Measurements from ENCODE around the gene ZNF236. TPM values are rescaled to one million over a fixed set of nuclear protein-coding genes. Genes with fewer than 3 reads are reported as not detected.

Gene ZNF236
- polyA plus RNA-seq, 1 donor from 2014 or later = 7.7 TPM

DNA sequence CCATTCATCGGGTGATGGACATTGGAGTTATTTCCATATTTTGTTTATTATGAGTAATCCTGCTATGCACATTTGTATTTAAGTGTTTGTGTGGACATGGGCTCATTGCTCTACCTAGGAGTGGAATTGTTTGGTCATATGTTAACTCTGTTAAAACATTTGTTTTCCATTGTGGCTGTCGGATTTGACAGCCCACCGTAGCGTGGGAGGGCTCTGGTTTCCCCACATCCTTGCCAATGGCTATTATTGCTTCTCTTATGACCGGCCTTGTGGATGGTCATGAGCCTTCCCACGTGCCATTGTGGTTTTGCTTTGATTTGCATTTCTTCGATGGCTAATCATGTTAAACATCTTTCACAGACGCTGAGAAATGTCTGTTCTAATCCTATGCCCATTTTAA is 92.0 kb downstream of the ZNF236 start:
- no peak overlapping the region for H3K4me2 ChIP-seq (ENCODE audit: low read length)
- H3K9ac ChIP-seq (ENCODE audit: low read length) = no peak overlapping the region
- H2AFZ ChIP-seq (ENCODE audit: low read depth, low read length) = no peak overlapping the region
- peaks cover 11% of the 10 kb centered on the region for H3K36me3 ChIP-seq (ENCODE audit: insufficient read depth, low read length)
- H3K79me2 ChIP-seq (replicated peaks; ENCODE audit: insufficient read depth, low read length) = no peaks in the 10 kb centered on the region
- no peaks in the 10 kb centered on the region for H3K9me2 ChIP-seq (ENCODE audit: insufficient read depth, low read length)
- no peak overlapping the region for H3K4me3 ChIP-seq (ENCODE audit: low read length)
- H3K27ac ChIP-seq (ENCODE audit: low read length) = no peak overlapping the region
- no peaks in the 10 kb centered on the region for H3F3A ChIP-seq (ENCODE audit: insufficient read depth, low read length, poor library complexity, severe bottlenecking)
- H3K27me3 ChIP-seq (ENCODE audit: insufficient read depth, low read depth, low read length) = no peaks in the 10 kb centered on the region
- H4K20me1 ChIP-seq (ENCODE audit: insufficient read depth) = no peaks in the 10 kb centered on the region
- H3K9me3 ChIP-seq (ENCODE audit: low read length) = no peaks in the 10 kb centered on the region
- no peak for TF ChIP-seq POLR2AphosphoS5 (IDR thresholded peaks at IDR 0.05)

DNA sequence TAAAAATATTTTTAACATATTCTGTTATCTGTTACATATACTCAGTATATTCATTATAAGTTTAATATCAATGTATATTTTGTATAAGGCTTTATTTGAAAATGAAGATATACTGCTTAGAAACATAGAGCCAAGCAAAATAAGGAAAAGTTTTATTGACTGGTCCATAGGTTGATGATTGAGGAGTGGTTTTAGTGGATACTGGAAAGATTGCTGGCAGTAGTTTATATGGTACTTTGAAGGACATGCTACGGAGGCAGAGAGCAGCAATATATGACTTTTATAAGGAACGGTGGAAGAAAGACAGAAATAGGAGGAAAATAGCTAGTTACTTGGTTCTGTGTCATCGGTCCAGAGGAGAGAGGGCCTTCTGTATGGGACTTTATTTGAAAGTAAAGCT is 92.4 kb downstream of the ZNF236 start:
- Histone ChIP-seq H3K27me3 (ENCODE audit: insufficient read depth, low read depth, low read length) (no peaks in the 10 kb centered on the region), H3K9ac (ENCODE audit: low read length) (no peak overlapping the region), H3K27ac (ENCODE audit: low read length) (no peak overlapping the region), H3F3A (ENCODE audit: insufficient read depth, low read length, poor library complexity, severe bottlenecking) (no peaks in the 10 kb centered on the region), H3K36me3 (ENCODE audit: insufficient read depth, low read length) (peaks cover 11% of the 10 kb centered on the region), H3K4me3 (ENCODE audit: low read length) (no peak overlapping the region), H3K9me3 (ENCODE audit: low read length) (no peaks in the 10 kb centered on the region), H3K9me2 (ENCODE audit: insufficient read depth, low read length) (no peaks in the 10 kb centered on the region), H4K20me1 (ENCODE audit: insufficient read depth) (no peaks in the 10 kb centered on the region), H2AFZ (ENCODE audit: low read depth, low read length) (no peak overlapping the region), H3K79me2 (replicated peaks; ENCODE audit: insufficient read depth, low read length) (no peaks in the 10 kb centered on the region), H3K4me2 (ENCODE audit: low read length) (no peak overlapping the region)
- TF ChIP-seq TAF1 (IDR thresholded peaks at IDR 0.05; ENCODE audit: low read depth) (no peak), EZH2 (IDR thresholded peaks at IDR 0.05; ENCODE audit: borderline replicate concordance, insufficient read depth, low read length, poor library complexity, severe bottlenecking) (no peak), SMC3 (conservative IDR thresholded peaks at IDR 0.05; ENCODE audit: poor library complexity) (no peak), POLR2AphosphoS5 (IDR thresholded peaks at IDR 0.05) (no peak), MXI1 (conservative IDR thresholded peaks at IDR 0.05; ENCODE audit: poor library complexity, severe bottlenecking) (no peak), EP300 (conservative IDR thresholded peaks at IDR 0.05; ENCODE audit: poor library complexity, severe bottlenecking) (no peak), RAD21 (conservative IDR thresholded peaks at IDR 0.05) (no peak)
- TF ChIP-seq, protein P1, sequence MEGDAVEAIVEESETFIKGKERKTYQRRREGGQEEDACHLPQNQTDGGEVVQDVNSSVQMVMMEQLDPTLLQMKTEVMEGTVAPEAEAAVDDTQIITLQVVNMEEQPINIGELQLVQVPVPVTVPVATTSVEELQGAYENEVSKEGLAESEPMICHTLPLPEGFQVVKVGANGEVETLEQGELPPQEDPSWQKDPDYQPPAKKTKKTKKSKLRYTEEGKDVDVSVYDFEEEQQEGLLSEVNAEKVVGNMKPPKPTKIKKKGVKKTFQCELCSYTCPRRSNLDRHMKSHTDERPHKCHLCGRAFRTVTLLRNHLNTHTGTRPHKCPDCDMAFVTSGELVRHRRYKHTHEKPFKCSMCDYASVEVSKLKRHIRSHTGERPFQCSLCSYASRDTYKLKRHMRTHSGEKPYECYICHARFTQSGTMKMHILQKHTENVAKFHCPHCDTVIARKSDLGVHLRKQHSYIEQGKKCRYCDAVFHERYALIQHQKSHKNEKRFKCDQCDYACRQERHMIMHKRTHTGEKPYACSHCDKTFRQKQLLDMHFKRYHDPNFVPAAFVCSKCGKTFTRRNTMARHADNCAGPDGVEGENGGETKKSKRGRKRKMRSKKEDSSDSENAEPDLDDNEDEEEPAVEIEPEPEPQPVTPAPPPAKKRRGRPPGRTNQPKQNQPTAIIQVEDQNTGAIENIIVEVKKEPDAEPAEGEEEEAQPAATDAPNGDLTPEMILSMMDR (IDR thresholded peaks at IDR 0.05; ENCODE audit: poor library complexity, severe bottlenecking) = no peak
- TF ChIP-seq, protein P2, sequence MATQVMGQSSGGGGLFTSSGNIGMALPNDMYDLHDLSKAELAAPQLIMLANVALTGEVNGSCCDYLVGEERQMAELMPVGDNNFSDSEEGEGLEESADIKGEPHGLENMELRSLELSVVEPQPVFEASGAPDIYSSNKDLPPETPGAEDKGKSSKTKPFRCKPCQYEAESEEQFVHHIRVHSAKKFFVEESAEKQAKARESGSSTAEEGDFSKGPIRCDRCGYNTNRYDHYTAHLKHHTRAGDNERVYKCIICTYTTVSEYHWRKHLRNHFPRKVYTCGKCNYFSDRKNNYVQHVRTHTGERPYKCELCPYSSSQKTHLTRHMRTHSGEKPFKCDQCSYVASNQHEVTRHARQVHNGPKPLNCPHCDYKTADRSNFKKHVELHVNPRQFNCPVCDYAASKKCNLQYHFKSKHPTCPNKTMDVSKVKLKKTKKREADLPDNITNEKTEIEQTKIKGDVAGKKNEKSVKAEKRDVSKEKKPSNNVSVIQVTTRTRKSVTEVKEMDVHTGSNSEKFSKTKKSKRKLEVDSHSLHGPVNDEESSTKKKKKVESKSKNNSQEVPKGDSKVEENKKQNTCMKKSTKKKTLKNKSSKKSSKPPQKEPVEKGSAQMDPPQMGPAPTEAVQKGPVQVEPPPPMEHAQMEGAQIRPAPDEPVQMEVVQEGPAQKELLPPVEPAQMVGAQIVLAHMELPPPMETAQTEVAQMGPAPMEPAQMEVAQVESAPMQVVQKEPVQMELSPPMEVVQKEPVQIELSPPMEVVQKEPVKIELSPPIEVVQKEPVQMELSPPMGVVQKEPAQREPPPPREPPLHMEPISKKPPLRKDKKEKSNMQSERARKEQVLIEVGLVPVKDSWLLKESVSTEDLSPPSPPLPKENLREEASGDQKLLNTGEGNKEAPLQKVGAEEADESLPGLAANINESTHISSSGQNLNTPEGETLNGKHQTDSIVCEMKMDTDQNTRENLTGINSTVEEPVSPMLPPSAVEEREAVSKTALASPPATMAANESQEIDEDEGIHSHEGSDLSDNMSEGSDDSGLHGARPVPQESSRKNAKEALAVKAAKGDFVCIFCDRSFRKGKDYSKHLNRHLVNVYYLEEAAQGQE (IDR thresholded peaks at IDR 0.05; ENCODE audit: borderline replicate concordance) = no peak

DNA sequence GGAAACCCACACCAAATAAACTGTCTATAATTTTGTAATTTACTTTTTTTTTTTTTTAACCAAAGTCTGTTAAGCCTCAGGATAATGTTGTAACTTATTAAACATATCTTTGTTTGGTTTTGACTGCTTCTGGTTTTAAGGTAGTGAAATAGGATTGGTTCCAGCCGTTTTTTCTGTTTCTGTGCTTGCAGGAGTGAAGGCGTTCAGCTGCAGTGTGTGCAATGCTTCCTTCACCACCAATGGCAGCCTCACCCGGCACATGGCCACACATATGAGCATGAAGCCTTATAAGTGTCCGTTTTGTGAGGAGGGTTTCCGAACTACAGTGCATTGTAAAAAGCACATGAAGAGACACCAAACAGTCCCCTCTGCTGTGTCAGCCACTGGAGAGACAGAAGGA is 93.1 kb downstream of the ZNF236 start:
- H3K4me3 ChIP-seq (ENCODE audit: low read length) = no peak overlapping the region
- H3K9me3 ChIP-seq (ENCODE audit: low read length) = no peaks in the 10 kb centered on the region
- H3K9ac ChIP-seq (ENCODE audit: low read length) = no peak overlapping the region
- no peaks in the 10 kb centered on the region for H3K79me2 ChIP-seq (replicated peaks; ENCODE audit: insufficient read depth, low read length)
- no peak overlapping the region for H2AFZ ChIP-seq (ENCODE audit: low read depth, low read length)
- H4K20me1 ChIP-seq (ENCODE audit: insufficient read depth) = no peaks in the 10 kb centered on the region
- H3K4me2 ChIP-seq (ENCODE audit: low read length) = no peak overlapping the region
- H3F3A ChIP-seq (ENCODE audit: insufficient read depth, low read length, poor library complexity, severe bottlenecking) = no peaks in the 10 kb centered on the region
- no peaks in the 10 kb centered on the region for H3K9me2 ChIP-seq (ENCODE audit: insufficient read depth, low read length)
- no peaks in the 10 kb centered on the region for H3K27me3 ChIP-seq (ENCODE audit: insufficient read depth, low read depth, low read length)
- TF ChIP-seq EP300 (conservative IDR thresholded peaks at IDR 0.05; ENCODE audit: poor library complexity, severe bottlenecking) = no peak
- no peak for TF ChIP-seq MXI1 (conservative IDR thresholded peaks at IDR 0.05; ENCODE audit: poor library complexity, severe bottlenecking)
- TF ChIP-seq, protein P1 (IDR thresholded peaks at IDR 0.05; ENCODE audit: poor library complexity, severe bottlenecking) = no peak
- no peak for TF ChIP-seq SMC3 (conservative IDR thresholded peaks at IDR 0.05; ENCODE audit: poor library complexity)
- TF ChIP-seq EZH2 (IDR thresholded peaks at IDR 0.05; ENCODE audit: borderline replicate concordance, insufficient read depth, low read length, poor library complexity, severe bottlenecking) = no peak
- H3K36me3 ChIP-seq (ENCODE audit: insufficient read depth, low read length) = peaks cover 11% of the 10 kb centered on the region
- H3K27ac ChIP-seq (ENCODE audit: low read length) = no peak overlapping the region

All from neural cell (in vitro differentiated cells).